Measurements from ENCODE around the gene OXGR1. TPM values are rescaled to one million over a fixed set of nuclear protein-coding genes. Genes with fewer than 3 reads are reported as not detected.
"Not testable (repeated sequence)": the region's sequence is repeated elsewhere in the genome, so short reads cannot be mapped to it uniquely, and the experiment has no call there.

The OXGR1 gene
- not detected for total RNA-seq

- Histone ChIP-seq H3K27me3 (ENCODE audit: insufficient read depth, low read length) (peaks cover 43% of the 10 kb centered on the region), H3K9me3 (ENCODE audit: low read depth, low read length) (no peaks in the 10 kb centered on the region), H3K4me1 (ENCODE audit: insufficient read depth, low read length) (peaks cover 34% of the 10 kb centered on the region), H3K4me3 (ENCODE audit: low read length) (peak within 1 kb of the TSS; percentile 15)
Observed at GRCh38 chr13:96994017-96994857, at the start of gene OXGR1. Gene OXGR1, minus strand, starts transcription at chr13:96994476. Its CDS starts 6,717 bp downstream, at chr13:96987759.

GRCh38 chr13:97043302-97043701, 49.0 kb upstream of the OXGR1 start:
- Histone ChIP-seq H3K9me3 (ENCODE audit: low read depth, low read length) (no peaks in the 10 kb centered on the region), H3K27me3 (ENCODE audit: insufficient read depth, low read length) (no peaks in the 10 kb centered on the region), H3K4me3 (ENCODE audit: low read length) (no peak overlapping the region), H3K4me1 (ENCODE audit: insufficient read depth, low read length) (no peaks in the 10 kb centered on the region)

DNA sequence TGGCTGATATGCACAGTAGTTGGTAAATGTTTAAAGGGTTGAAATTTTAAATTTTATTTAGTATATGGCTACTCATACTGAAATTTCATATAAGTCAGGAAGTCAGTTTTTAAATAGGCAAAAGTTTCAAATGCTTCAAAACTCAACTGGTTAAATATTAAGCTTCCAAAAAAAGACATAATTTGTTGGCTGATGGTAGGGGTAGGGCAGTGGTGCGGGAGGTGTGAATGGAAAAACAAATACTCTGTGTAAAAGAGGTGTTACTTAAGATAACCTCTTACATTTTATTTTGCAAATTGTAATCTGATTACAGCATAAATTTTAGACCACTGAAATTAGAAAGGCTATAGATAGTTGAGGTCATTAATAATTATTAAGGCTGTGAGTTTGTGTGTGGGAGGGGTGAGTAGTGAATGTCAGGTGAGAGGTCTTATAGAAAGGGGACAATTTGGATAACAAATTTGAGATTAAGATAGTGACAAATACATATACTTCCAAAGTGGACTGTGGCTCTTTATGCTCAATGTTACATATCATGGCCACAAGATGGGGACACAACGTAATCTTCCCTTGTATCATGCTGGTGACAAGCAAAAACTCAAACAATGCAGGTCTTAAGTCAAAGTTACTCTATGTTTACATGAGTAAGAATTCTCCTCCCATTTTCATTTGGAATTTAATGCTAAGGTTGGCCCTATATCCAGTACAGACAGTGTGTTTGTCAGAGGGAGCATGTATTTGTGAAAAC, 36.6 kb upstream of the OXGR1 start:
- Histone ChIP-seq H3K4me1 (ENCODE audit: insufficient read depth, low read length) (no peaks in the 10 kb centered on the region), H3K9me3 (ENCODE audit: low read depth, low read length) (no peaks in the 10 kb centered on the region), H3K4me3 (ENCODE audit: low read length) (no peak overlapping the region), H3K27me3 (ENCODE audit: insufficient read depth, low read length) (peaks cover 5% of the 10 kb centered on the region)

DNA sequence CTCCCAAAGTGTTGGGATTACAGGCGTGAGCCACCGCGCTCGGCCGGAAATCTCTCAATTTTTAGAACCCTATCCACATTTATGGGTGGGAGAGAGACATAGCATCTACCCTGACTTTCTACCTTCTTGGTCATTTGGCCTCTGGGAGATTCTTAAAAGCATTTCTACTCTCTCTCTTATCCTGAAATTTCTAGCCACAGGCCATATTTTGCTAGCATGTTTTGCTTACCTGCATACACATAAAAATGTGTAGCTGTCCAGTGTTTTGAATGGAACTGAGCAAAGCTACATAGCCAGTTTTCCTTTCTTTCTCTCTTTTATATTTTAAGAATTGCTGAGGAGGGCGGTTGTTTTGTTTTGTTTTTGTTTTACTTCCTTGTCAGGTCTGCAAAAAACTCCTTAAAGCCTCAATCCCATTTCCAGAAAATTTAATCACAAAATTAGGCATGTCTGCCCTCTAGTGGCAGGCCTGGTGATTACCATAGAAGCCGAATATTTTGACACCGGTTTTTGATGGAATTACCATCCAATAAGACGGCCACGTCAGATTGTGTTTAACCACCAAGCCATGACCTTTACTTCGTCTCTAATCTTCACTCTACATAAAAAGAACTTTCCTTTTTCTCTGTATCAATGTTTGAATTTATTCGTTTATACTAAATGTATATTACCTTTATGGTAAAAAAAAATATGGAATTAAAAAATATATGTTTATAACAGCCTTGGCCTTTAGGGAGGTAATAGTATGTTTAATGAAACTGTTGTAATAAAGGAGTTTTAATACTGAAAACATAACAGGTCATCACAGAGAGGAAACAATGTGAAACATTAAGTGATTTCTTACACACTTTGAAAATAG, 34.4 kb upstream of the OXGR1 start:
- Histone ChIP-seq H3K4me1 (ENCODE audit: insufficient read depth, low read length) (no peaks in the 10 kb centered on the region), H3K9me3 (ENCODE audit: low read depth, low read length) (no peaks in the 10 kb centered on the region), H3K27me3 (ENCODE audit: insufficient read depth, low read length) (peaks cover 5% of the 10 kb centered on the region), H3K4me3 (ENCODE audit: low read length) (no peak overlapping the region)

- Histone ChIP-seq H3K4me3 (ENCODE audit: low read length) (no peak overlapping the region), H3K27me3 (ENCODE audit: insufficient read depth, low read length) (peaks cover 13% of the 10 kb centered on the region), H3K4me1 (ENCODE audit: insufficient read depth, low read length) (no peaks in the 10 kb centered on the region), H3K9me3 (ENCODE audit: low read depth, low read length) (no peaks in the 10 kb centered on the region)
Observed at GRCh38 chr13:97027162-97027554, 32.9 kb upstream of the OXGR1 start.

DNA sequence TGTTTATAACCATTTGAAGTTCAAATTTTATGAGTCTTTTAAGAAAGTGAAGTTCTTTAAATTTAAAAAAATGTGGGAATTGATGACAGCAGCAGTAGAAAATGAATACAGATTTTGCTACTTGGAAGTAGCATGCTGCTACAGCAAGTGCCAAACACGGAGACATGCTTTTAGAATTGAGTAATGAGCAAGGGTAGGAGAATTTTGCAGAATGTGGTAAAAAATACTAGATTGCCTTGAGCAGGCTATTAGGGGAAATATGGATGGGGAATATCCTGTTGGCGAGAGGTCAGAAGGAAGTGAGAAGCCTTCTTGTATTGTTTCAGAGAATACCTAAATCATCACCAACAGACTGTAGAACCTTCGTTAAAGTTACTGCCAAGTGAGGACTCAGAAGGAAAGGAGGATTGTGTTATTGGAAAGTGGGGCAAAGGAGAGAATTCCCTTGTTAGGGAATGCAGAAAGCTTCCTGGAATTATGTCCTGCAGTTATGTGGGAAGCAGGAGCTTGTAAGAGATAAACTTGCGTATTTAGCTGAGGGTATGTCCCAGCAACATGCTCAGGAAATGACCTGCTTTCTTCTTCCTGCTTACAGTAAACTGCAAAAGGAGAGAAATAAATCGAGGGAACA, 32.4 kb upstream of the OXGR1 start:
- no peak overlapping the region for H3K4me3 ChIP-seq (ENCODE audit: low read length)
- H3K27me3 ChIP-seq (ENCODE audit: insufficient read depth, low read length), result peaks cover 18% of the 10 kb centered on the region
- no peaks in the 10 kb centered on the region for H3K4me1 ChIP-seq (ENCODE audit: insufficient read depth, low read length)

DNA sequence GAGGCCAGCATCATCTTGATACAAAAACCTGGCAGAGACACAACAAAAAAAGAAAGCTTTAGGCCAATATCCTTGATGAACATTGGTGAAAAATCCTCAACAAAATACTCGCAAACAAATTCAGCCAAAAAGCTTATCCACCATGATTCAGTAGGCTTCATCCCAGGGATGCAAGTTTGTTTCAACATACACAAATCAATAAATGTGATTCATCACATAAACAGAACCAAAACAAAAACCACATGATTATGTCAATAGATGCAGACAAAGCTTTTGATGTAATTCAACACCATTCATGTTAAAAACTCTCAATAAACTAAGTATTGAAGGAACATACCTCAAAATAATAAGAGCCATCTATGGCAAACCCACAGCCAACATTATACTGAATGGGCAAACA, 29.5 kb upstream of the OXGR1 start:
- H3K9me3 ChIP-seq (ENCODE audit: low read depth, low read length); H3K4me1 ChIP-seq (ENCODE audit: insufficient read depth, low read length); H3K4me3 ChIP-seq (ENCODE audit: low read length): not testable (repeated sequence)
- peaks cover 23% of the 10 kb centered on the region for H3K27me3 ChIP-seq (ENCODE audit: insufficient read depth, low read length)

More for the DNA sequence above, 32.4 kb upstream of the OXGR1 start:
- H3K9me3 ChIP-seq (ENCODE audit: low read depth, low read length), result no peaks in the 10 kb centered on the region

GRCh38 chr13:97023117-97023516, 28.8 kb upstream of the OXGR1 start:
- Histone ChIP-seq H3K9me3 (ENCODE audit: low read depth, low read length) (no peaks in the 10 kb centered on the region), H3K4me1 (ENCODE audit: insufficient read depth, low read length) (no peaks in the 10 kb centered on the region), H3K27me3 (ENCODE audit: insufficient read depth, low read length) (peaks cover 27% of the 10 kb centered on the region), H3K4me3 (ENCODE audit: low read length) (no peak overlapping the region)

- Histone ChIP-seq H3K4me3 (ENCODE audit: low read length) (no peak overlapping the region), H3K9me3 (ENCODE audit: low read depth, low read length) (no peaks in the 10 kb centered on the region), H3K27me3 (ENCODE audit: insufficient read depth, low read length) (peaks cover 25% of the 10 kb centered on the region), H3K4me1 (ENCODE audit: insufficient read depth, low read length) (no peaks in the 10 kb centered on the region)
Observed at GRCh38 chr13:97021241-97021640, 27.0 kb upstream of the OXGR1 start.

- no peak overlapping the region for H3K4me3 ChIP-seq (ENCODE audit: low read length)
- H3K9me3 ChIP-seq (ENCODE audit: low read depth, low read length), result no peaks in the 10 kb centered on the region
- peaks cover 25% of the 10 kb centered on the region for H3K27me3 ChIP-seq (ENCODE audit: insufficient read depth, low read length)
- no peaks in the 10 kb centered on the region for H3K4me1 ChIP-seq (ENCODE audit: insufficient read depth, low read length)
Observed at GRCh38 chr13:97020689-97021240, 26.5 kb upstream of the OXGR1 start.

DNA sequence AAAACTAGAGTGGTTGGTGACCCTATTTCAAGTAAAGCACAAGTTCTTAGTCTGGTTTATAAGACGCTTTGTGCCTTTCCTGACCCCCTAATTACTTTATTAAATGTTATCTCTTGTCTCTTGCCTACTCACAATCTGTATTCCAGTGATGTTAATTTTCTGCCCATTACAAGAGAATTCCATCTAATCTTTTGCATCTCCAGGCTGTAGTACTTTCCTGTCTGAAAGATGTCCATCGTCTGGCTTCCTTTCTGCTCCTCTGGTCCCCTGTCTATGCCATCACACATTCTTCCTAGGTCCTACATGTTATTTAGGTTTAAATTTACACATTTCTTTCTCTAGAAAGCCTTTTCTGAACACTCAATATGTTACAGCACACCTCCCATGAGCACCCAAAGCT, 25.9 kb upstream of the OXGR1 start:
- Histone ChIP-seq H3K9me3 (ENCODE audit: low read depth, low read length) (no peaks in the 10 kb centered on the region), H3K27me3 (ENCODE audit: insufficient read depth, low read length) (peaks cover 26% of the 10 kb centered on the region), H3K4me1 (ENCODE audit: insufficient read depth, low read length) (no peaks in the 10 kb centered on the region), H3K4me3 (ENCODE audit: low read length) (no peak overlapping the region)

DNA sequence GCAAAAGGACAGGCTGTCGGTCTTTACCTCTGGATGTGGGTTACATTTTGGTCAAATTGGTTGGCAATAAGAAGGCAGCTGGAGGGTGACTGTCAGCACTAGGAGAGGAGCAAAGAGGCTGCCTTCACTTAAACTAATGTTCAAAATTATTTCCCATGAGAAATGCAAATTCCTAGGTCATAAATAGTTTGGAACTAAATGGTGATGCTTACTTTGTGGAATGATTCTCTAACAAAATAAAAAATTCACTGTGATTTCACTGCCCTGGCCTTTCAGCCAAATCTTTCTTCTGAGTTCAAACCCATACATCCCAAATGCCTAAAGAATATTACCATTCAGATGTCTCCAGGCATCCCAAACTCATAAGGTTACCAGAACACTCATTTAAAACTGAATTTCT, 25.0 kb upstream of the OXGR1 start:
- Histone ChIP-seq H3K4me1 (ENCODE audit: insufficient read depth, low read length) (no peaks in the 10 kb centered on the region), H3K9me3 (ENCODE audit: low read depth, low read length) (no peaks in the 10 kb centered on the region), H3K4me3 (ENCODE audit: low read length) (no peak overlapping the region), H3K27me3 (ENCODE audit: insufficient read depth, low read length) (peaks cover 34% of the 10 kb centered on the region)

DNA sequence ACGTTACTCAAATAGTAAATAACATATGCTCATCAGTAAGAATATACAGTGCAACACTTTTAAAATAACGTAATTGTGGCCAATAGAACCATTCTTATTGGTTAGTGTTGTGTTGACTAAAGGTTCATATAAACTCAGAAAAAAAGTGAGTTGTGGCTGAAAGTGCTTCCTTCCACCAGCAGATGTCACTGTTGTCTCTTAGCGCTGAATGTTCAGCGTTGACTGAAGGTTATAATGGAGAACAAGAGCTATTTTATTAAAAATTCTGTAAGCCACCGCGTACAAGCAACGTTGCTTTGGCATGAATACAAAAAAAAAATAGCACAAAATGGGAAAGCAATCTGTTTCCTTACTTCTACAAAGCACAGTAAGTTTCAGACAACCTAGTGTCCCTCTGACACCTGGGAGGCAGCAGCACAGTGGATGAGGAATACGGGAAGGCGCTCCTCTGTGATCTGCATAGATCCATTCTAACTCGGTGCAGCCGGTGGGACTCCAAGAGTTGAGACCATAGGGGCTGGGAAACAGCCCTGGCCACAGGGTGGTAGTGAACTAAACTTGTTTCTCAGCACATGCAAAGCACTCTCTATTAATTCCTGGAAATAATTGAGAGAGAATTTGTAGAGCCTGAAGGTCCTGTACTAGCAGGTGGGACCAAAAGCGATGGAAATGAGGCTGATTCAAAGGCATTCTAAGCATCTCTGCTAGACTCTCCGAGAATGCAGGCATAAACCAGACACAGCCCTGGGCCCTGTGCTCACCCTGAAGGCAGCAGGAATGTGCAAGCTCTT, 23.9 kb upstream of the OXGR1 start:
- H3K27me3 ChIP-seq (ENCODE audit: insufficient read depth, low read length), result peaks cover 41% of the 10 kb centered on the region
- H3K4me3 ChIP-seq (ENCODE audit: low read length), result no peak overlapping the region
- H3K4me1 ChIP-seq (ENCODE audit: insufficient read depth, low read length), result no peaks in the 10 kb centered on the region
- no peaks in the 10 kb centered on the region for H3K9me3 ChIP-seq (ENCODE audit: low read depth, low read length)

DNA sequence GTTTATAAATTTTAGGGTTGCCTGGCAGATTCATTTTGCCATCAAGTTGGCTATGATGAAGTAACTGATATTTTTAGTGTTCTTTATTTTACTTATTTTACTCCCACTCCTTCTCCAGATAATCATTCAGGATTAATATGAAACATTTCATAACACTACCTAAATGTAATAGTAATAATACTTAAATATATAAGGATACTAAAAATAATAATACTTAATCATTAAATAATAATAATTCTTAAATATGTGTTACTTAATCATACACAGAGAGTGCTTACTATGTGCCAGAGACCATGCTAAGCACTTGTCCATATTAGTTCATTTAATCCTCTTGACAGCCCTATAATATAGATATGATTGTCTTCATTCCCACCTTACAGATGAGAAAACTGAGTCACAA, 23.0 kb upstream of the OXGR1 start:
- Histone ChIP-seq H3K9me3 (ENCODE audit: low read depth, low read length) (no peaks in the 10 kb centered on the region), H3K27me3 (ENCODE audit: insufficient read depth, low read length) (peaks cover 40% of the 10 kb centered on the region), H3K4me3 (ENCODE audit: low read length) (no peak overlapping the region), H3K4me1 (ENCODE audit: insufficient read depth, low read length) (no peaks in the 10 kb centered on the region)
